Mononuclear cell (primary cell): ENCODE data around the gene SPEG. TPM values are rescaled to one million over a fixed set of nuclear protein-coding genes. Genes with fewer than 3 reads are reported as not detected.

Source experiments
- H3K27me3 ChIP-seq: 2 replicates; pipeline ENCODE4 v1.6.0; 2011; ENCODE audit warnings: low read length, control low read depth; ENCODE audit not compliant: insufficient read depth
- H3K4me1 ChIP-seq: 2 replicates; pipeline ENCODE4 v1.5.1; 2011; ENCODE audit warnings: mild to moderate bottlenecking, low read length, control low read depth; ENCODE audit not compliant: insufficient read depth
- H3K4me3 ChIP-seq: 2 replicates; pipeline ENCODE4 v1.5.1; 2011; ENCODE audit warnings: mild to moderate bottlenecking, low read length, moderate library complexity
- H3K9me3 ChIP-seq: 2 replicates; pipeline ENCODE4 v1.5.1; 2011; ENCODE audit warnings: low read depth, mild to moderate bottlenecking, control low read depth, low read length
- total RNA-seq: library from RNA; depleted of rRNA; stranded (reverse); fragments of >200 nt; gene quantifications from one replicate; pipeline ENCODE4 v1.2.3, GENCODE V29; 2012

Gene SPEG
- total RNA-seq, 1 donor, result 2.4 TPM

DNA sequence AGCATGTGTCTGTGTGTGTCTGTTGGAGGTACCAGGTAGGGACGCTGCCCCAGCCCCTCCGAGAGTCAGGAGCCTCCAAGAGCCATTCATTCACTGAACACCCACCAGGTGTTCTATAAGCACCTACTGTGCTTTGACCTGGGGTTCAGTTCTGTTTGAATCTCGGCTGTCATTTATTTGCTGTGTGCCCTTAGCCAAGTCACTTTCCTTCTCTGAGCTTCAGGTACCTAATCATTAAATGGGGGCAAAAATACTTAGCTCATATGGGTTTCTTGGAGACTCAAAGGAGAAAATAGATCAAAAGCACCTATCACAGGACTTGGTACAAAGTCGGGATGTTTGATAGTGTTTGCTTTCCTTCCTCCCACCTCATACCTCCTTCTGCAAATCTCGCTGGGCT, 92.8 kb downstream of the SPEG start:
- no peaks in the 10 kb centered on the region for H3K9me3 ChIP-seq
- H3K4me1 ChIP-seq, result no peaks in the 10 kb centered on the region
- no peak overlapping the region for H3K4me3 ChIP-seq
- H3K27me3 ChIP-seq, result peaks cover 48% of the 10 kb centered on the region

DNA sequence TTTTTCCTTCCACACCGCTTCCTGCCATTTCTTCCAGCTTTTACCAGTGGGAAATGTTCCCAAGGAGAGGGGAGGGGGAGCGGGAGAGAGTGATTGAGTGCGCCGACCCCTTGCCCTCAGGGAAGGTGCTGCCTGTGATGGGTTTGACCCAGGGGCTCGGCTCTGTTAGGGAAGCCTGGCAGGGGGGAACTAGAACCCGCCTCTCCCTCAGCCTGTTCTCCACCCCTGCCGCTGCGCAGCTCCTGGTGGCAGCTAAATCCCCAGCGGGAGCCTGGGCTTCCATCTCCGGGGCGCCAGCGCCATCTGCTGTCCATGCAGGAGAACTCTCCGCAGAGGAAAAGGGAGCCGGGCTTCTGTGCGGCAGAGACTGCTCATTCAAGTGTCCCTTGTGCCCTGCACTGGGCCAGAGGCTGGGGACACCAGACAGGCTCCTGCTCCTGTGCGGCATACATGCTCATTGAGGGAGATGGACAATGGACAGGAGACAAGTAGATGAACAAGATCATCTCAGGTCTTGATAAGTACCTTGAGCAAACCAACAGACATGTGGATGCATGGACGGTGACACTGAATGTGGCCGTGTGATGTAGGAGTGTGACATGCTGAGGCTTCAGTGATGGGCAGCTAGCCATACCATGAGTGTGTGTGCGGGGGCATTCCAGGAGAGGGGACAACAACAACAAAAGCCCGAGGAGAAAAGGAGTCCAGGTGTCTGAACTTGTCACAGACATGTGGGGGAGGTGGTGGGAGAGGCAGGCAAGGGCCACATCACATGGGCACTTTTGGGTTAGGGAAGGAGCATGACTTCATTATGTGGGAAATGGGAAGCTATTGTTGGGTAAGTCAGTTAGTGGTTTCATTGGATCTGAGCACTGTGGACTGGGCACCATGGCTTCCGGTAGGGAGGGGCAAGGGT, 95.7 kb downstream of the SPEG start:
- peaks cover 25% of the 10 kb centered on the region for H3K27me3 ChIP-seq

DNA sequence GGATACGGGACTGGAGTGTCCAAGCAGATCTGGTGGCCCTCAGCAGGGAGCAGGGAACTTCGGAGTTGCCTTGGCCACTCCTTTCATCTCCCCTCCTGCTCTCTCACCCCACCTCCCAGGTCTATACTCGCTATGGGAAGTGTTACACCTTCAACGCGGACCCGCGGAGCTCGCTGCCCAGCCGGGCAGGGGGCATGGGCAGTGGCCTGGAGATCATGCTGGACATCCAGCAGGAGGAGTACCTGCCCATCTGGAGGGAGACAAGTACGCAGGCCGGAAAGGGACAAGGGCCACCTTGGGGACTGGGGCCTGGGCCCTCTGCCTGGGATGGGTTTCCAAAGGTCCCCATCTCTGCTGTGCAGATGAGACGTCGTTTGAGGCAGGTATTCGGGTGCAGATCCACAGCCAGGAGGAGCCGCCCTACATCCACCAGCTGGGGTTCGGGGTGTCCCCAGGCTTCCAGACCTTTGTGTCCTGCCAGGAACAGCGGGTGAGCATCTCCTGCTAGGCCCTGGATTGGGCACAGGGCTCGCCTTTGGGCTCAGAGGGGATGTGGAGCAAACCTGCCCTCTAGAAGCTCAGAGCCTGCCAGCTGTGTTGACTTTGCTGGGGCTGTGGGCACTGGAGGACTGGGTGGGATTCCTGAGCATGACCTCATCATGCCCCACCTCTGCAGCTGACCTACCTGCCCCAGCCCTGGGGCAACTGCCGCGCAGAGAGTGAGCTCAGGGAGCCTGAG, 97.2 kb downstream of the SPEG start:
- H3K4me3 ChIP-seq, result no peak overlapping the region
- no peaks in the 10 kb centered on the region for H3K4me1 ChIP-seq
- H3K27me3 ChIP-seq, result peaks cover 21% of the 10 kb centered on the region
- no peaks in the 10 kb centered on the region for H3K9me3 ChIP-seq

More for the DNA sequence above, 95.7 kb downstream of the SPEG start:
- Histone ChIP-seq H3K9me3 (no peaks in the 10 kb centered on the region), H3K4me3 (no peak overlapping the region), H3K4me1 (no peaks in the 10 kb centered on the region)

DNA sequence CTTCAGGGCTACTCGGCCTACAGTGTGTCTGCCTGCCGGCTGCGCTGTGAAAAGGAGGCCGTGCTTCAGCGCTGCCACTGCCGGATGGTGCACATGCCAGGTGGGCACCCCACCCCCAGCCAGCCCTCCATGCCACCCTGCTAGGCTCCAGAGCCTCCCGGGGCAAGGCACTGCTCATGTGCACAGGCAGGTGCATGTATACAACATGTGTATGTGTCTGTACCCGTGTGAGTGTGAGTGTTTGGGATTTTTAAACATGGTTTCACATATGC, 97.7 kb downstream of the SPEG start:
- no peak overlapping the region for H3K4me3 ChIP-seq
- H3K27me3 ChIP-seq, result peaks cover 21% of the 10 kb centered on the region
- no peaks in the 10 kb centered on the region for H3K4me1 ChIP-seq
- H3K9me3 ChIP-seq, result no peaks in the 10 kb centered on the region

DNA sequence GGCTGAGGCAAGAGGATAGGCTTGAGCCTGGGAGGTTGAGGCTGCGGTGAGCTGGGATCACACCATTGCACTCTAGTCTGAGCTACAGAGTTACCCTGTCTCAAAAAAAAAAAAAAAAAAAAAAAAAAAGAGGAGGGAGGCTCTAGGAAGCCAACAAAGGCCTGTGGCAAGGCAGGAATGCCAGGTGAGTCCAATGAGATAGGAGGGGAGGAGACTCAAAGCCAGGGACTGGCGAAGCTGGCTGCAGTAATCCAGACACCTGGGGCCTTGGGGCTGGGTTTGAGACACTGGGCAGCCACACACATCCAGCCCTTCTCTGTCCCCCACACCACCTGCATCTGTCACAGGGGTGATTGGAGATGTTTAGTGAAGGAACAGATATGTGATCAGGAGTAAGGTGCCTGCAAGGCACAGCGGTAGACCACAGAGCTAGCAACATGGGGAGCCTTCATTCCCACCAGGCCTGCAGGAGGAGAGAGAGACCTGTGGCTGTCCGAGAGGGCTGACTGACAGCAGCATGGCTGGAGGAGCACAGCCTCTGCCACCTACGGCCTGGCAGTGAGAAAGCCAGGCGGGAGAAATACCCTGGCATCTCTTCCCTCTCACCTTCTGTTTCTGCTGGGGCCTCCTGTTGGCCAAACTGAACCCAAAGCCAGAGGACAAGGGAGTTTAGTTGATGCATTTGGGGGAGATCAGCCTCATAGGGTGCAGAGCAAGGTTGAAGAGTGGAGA, 99.5 kb downstream of the SPEG start:
- peaks cover 14% of the 10 kb centered on the region for H3K27me3 ChIP-seq
- H3K9me3 ChIP-seq, result no peaks in the 10 kb centered on the region
- H3K4me1 ChIP-seq, result no peaks in the 10 kb centered on the region
- H3K4me3 ChIP-seq, result no peak overlapping the region

DNA sequence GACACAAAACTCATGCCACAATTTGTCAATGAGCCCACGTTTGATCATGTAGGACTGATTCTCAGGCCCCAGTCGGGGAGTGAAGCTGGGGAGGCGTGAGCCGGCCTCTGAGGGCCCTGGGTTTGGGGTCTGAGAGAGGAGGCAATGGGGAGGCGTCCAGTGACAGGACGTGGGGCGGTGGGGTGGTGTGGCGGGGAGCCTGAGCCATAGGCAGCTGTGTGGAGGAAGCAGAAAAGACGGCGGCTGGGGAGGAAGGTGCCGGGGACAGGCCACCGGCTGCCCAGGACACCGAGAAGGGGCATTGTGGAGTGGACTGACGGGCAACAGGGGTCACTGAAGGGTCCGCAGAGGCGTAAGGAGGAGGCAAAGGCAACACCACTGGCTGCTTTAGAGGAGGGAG, 101.8 kb downstream of the SPEG start:
- Histone ChIP-seq H3K27me3 (no peaks in the 10 kb centered on the region), H3K4me3 (no peak overlapping the region), H3K4me1 (peaks cover 1% of the 10 kb centered on the region), H3K9me3 (no peaks in the 10 kb centered on the region)

DNA sequence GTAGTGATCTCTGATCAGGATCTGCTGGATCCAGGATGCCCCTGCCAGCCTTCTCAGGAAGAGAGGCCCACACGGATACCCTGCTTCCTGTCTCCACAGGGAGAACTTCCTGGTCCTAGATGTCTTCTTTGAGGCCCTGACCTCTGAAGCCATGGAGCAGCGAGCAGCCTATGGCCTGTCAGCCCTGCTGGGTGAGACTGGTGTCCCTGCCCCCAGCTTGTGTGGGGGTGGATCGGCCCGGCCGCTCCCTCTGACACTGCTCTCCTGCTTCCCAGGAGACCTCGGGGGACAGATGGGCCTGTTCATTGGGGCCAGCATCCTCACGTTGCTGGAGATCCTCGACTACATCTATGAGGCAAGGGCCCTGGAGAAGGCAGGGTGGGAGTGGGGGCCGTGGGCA, 102.3 kb downstream of the SPEG start:
- peaks cover 6% of the 10 kb centered on the region for H3K4me1 ChIP-seq
- H3K9me3 ChIP-seq, result no peaks in the 10 kb centered on the region
- no peak overlapping the region for H3K4me3 ChIP-seq
- peaks cover 2% of the 10 kb centered on the region for H3K27me3 ChIP-seq

DNA sequence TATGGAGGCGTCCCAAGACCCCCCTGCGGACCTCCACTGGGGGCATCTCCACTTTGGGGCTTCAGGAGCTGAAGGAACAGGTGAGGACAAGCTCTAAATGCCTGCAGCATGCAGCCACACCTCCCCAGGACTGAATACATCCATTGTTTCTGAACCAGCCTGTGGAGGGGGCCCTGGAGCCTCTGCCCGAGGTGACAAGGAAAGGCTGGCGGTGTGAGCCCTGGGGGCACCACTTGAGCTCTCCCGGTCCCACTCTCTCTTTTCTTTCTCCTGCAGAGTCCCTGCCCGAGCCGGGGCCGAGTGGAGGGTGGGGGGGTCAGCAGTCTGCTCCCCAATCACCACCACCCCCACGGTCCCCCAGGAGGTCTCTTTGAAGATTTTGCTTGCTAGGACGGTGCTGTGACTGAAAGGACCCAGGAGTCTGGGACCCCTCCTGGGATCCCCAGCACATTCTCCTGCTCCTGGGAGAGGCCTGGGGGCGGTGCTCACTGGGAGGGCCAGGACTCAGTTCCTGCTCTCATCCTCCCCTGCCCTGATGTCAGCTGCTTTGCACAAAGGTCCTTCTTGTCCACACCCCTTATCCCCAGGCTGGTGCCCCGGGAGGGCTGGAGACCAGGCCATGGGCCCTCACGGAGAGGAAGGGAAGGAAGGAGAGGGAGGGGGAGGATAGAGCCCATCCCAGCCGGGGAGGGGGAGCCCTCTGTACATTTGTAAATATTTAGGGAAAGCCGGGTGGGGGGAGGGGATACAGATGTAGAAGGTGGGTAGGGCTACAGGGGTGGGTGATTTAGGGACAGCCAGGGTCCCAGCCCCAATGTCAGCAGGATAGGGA, 103.2 kb downstream of the SPEG start:
- Histone ChIP-seq H3K4me1 (peaks cover 16% of the 10 kb centered on the region), H3K27me3 (peaks cover 11% of the 10 kb centered on the region), H3K4me3 (no peak overlapping the region), H3K9me3 (no peaks in the 10 kb centered on the region)

DNA sequence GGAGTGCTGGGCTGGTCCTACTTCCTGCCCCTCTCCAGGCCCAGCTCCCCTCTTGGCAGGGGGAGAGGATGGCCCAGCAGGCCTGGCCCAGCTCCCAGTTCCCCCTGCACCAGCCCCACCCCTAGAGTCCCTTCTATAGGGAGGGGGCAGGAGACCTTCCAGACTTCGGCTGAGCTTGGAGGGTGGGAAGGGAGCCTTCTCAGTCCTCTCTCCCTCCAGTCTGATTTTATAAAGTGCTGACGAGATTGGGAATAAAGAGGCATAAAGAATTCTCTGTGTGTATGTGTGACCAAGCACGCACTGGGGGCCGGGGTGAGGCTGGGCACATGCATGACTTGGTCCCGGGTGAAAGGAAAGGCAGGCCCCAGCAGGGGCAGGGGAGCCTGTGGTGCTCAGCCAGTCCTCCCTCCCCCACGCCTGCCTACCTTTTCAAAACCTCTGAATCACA, 103.9 kb downstream of the SPEG start:
- Histone ChIP-seq H3K9me3 (no peaks in the 10 kb centered on the region), H3K27me3 (peaks cover 12% of the 10 kb centered on the region), H3K4me1 (peaks cover 22% of the 10 kb centered on the region), H3K4me3 (no peak overlapping the region)

DNA sequence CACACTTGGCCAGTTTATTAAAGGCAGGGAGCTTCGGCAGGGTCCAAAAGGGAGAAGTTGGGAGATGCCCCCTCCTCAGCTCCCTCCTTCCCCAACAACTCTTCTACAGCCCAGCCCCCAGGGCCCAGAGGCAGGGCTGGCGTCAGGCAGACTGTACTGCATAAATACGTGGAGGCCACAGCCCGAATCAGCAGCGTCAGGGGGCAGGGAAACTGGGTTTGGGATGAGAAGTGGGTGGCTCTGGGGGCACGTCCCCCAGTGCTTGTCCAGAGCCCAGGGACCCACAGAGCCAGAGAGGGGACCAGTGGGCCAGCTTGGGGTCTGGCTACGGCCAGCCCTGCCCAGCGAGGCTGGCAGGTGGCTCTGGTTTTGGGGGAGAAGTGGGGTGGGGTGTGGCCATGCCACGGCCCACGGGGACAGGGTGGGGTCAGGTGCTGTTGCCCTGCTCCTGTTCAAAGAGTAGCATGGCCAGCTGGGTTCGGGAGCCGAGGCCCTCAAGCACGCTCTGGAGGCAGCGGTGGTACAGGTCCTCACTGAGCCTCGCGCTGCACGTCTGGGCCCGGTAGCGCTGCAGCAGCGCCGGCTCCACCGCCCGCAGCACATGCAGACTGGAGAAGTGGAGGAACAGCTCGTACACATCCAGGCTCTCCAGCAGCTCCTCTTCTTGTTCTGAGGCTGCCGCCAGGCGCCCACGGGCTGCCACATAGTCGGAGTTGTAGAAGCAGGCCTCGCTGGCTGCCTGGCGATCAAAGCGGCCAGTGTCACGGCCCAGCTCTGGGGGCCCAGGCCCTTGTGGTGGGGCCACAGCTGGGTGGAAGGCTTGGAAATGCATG, 104.5 kb downstream of the SPEG start:
- Histone ChIP-seq H3K4me1 (peaks cover 28% of the 10 kb centered on the region), H3K9me3 (no peaks in the 10 kb centered on the region), H3K4me3 (no peak overlapping the region), H3K27me3 (peaks cover 13% of the 10 kb centered on the region)

DNA sequence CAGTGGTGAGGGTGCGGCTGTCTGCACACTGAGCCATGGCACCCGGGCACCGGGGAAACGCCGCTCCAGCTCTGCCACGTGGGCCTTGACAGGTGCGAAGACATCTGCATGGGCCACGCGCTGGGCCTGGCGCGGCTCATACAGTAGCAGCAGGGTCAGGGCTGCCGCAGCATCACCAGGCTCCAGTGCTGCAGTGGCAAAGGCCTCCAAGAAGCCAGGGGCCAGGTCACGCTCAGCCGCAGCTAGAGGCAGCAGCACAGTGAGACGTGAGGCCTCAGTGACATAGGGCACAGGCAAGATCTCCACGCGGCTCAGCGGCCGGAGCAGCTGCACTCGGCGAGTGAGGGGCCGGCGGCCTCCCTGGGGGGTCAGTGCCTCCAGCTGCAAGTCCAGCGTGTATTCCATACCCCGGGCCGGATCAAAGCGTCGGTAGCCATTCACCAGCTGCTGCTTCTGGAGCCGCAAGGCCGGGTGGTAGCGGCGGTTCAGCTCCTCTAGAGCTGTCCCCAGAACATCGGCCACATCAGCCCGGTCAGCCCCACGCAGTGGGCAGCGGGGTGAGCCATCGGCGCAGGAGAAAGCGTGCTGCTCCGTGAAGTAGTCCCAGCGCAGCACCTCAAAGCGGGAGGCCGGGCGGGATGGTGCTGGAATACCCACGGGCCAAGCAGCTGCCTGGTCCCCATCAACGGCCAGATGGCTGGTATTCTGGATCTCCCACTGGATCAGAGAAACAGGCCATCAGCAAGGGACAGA, 105.5 kb downstream of the SPEG start:
- H3K9me3 ChIP-seq, result no peaks in the 10 kb centered on the region
- H3K4me1 ChIP-seq, result peaks cover 32% of the 10 kb centered on the region
- H3K4me3 ChIP-seq, result no peak overlapping the region
- H3K27me3 ChIP-seq, result peaks cover 21% of the 10 kb centered on the region

DNA sequence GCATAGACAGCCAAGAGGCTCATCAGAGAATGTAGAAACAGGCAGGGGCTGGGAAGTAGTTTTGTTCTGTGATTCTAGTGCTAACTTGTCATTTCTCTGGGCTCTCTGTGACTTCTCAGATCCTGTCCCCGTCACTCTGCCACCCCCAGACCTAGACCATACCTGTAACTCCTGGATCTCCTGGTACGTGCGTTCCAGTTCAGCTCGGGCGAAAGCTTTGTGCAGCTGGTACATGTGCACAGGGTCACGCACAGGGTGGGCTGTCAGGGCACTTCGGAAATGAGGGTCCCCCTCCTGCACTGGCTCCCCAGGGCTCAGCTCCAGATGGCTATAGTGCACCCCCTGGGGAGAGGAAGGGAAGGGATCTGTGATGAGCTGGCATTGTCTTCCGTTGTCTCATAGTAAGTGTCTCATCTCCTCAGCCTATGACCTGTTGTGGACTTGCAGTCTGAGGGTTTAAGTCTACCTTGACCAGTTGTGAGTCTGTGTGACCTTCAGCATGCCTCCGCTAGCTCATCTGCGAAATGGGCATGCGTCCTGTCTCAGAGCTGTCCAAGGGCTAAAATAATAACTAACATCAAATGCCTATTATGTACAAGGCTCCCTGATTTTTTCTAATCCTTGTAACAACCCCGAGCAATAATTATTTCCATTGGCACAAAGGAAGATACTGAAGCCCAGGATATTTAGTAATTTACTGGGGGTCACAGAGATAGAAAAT, 106.3 kb downstream of the SPEG start:
- peaks cover 23% of the 10 kb centered on the region for H3K27me3 ChIP-seq
- H3K9me3 ChIP-seq, result no peaks in the 10 kb centered on the region
- no peak overlapping the region for H3K4me3 ChIP-seq
- H3K4me1 ChIP-seq, result peaks cover 32% of the 10 kb centered on the region
